K562 (cell line): ENCODE measurements around the gene SLAIN2. TPM values are rescaled to one million over a fixed set of nuclear protein-coding genes. Genes with fewer than 3 reads are reported as not detected.

Source experiments
- ATAC-seq: fragments of 200-7000 bp; cut with Tn5 transposase; 3 replicates; pipeline ENCODE4 v1.9.1; 2020; ENCODE audit warnings: moderate library complexity
- BruUV-seq: library from RNA; stranded (reverse); fragments of 400-500 nt; replicated peaks from 2 replicates; lab custom pipeline; 2021; lab: Mats Ljungman, UMichigan
- CTCF ChIA-PET: fragments of 300-600 bp; formaldehyde crosslinking; extraction: SDS; loops from one replicate; lab custom pipeline; 2021; ENCODE audit warnings: low intra/inter-chr PET ratio; lab: Yijun Ruan, JAX
- POLR2A ChIA-PET: fragments of 300-600, 350-650 bp; sonication (Branson Sonifier 250); formaldehyde crosslinking; extraction: SDS; loops from one replicate; lab custom pipeline; 2021; ENCODE audit warnings: antibody characterized with exemption, inconsistent platforms; lab: Yijun Ruan, JAX
- DNase-seq, 4 experiments: peaks; one replicate each; pipeline versions ENCODE4 v3.0.0 to v3.0.0-alpha.2; 2011 to 2018; ENCODE audit warnings: low spot score in 3 of 4, mixed read lengths in 3 of 4; ENCODE audit errors: extremely low read depth in 1 of 4
- FAIRE-seq: peaks from 2 replicates; lab custom pipeline; 2011; peaks lifted over from hg19 to GRCh38; lab: Jason Lieb, UNC
- H2AFZ ChIP-seq: 2 replicates; pipeline ENCODE4 v1.6.0; 2011; ENCODE audit warnings: low read depth, low read length, control low read depth, inconsistent platforms
- H3K27ac ChIP-seq: fragments of 200-600 bp; 3 replicates; pipeline ENCODE4 v1.8.0; 2011; ENCODE audit warnings: low read depth, mild to moderate bottlenecking, control low read depth, inconsistent platforms, low read length, moderate library complexity, mixed read lengths; ENCODE audit errors: extremely low read depth
- H3K27me3 ChIP-seq, 2 experiments: fragments of 300-600 bp in 1 of 2; 2 replicates in 1 of 2; 3 replicates in 1 of 2; pipeline versions ENCODE4 v1.6.0 to v1.8.0; 2011; ENCODE audit warnings: inconsistent platforms in 2 of 2, low read length in 2 of 2, mild to moderate bottlenecking in 1 of 2, mixed read lengths in 1 of 2, moderate library complexity in 1 of 2; ENCODE audit not compliant: control insufficient read depth in 2 of 2, insufficient read depth in 2 of 2
- H3K36me3 ChIP-seq: fragments of 300-600 bp; 3 replicates; pipeline ENCODE4 v1.8.0; 2011; ENCODE audit warnings: mild to moderate bottlenecking, low read length, inconsistent platforms; ENCODE audit not compliant: control insufficient read depth, insufficient read depth
- H3K4me1 ChIP-seq, 2 experiments: fragments of 200-600 bp in 1 of 2; replicated peaks in 1 of 2; 2 replicates in 1 of 2; 3 replicates in 1 of 2; pipeline versions ENCODE4 v1.5.1 to v1.8.0; 2011; ENCODE audit warnings: inconsistent platforms in 2 of 2, low read length in 2 of 2, mild to moderate bottlenecking in 1 of 2, mixed read lengths in 1 of 2, moderate library complexity in 1 of 2; ENCODE audit not compliant: control insufficient read depth in 2 of 2, insufficient read depth in 2 of 2
- H3K4me2 ChIP-seq: 2 replicates; pipeline ENCODE4 v1.6.1; 2011; ENCODE audit warnings: low read length, control low read depth, inconsistent platforms, mixed read lengths; ENCODE audit not compliant: insufficient read depth
- H3K4me3 ChIP-seq: fragments of 200-600 bp; sonication (generic), shearing (Covaris generic); 2 replicates; pipeline ENCODE4 v1.5.1; 2016; ENCODE audit warnings: control low read depth, inconsistent platforms
- H3K79me2 ChIP-seq: fragments of 200-600 bp; 3 replicates; pipeline ENCODE4 v1.8.0; 2011; ENCODE audit warnings: low read length, inconsistent platforms; ENCODE audit not compliant: control insufficient read depth, insufficient read depth
- H3K9ac ChIP-seq, 2 experiments: 2 replicates each; pipeline versions ENCODE4 v1.6.0 to v1.6.1; 2011; ENCODE audit warnings: low read depth in 2 of 2, low read length in 2 of 2, control low read depth in 1 of 2, inconsistent platforms in 1 of 2, mild to moderate bottlenecking in 1 of 2, mixed read lengths in 1 of 2; ENCODE audit not compliant: insufficient read depth in 1 of 2
- H3K9me1 ChIP-seq: one replicate; pipeline ENCODE4 v1.6.0; 2011; ENCODE audit warnings: inconsistent platforms, mild to moderate bottlenecking, low read length, moderate library complexity; ENCODE audit not compliant: control insufficient read depth, insufficient read depth
- H3K9me3 ChIP-seq: replicated peaks from 2 replicates; pipeline ENCODE4 v1.5.1; 2011; ENCODE audit warnings: low read depth, low read length, inconsistent platforms; ENCODE audit not compliant: control insufficient read depth, insufficient read depth
- H4K20me1 ChIP-seq: replicated peaks from 2 replicates; pipeline ENCODE4 v1.6.1; 2011; ENCODE audit warnings: low read length, inconsistent platforms, mixed read lengths; ENCODE audit not compliant: control insufficient read depth, insufficient read depth
- ARNT ChIP-seq, 2 experiments: fragments of 450-650 bp; IDR thresholded peaks; 2 replicates each; pipeline ENCODE4 v1.6.1; 2016; ENCODE audit warnings: mild to moderate bottlenecking in 1 of 2
- CCNT2 ChIP-seq: IDR thresholded peaks from 2 replicates; pipeline ENCODE4 v1.6.1; 2011; ENCODE audit warnings: borderline replicate concordance, low read depth, mild to moderate bottlenecking, moderate library complexity, mixed read lengths, low read length; ENCODE audit not compliant: insufficient read length; ENCODE audit errors: extremely low read depth
- ETV5 ChIP-seq: sonication (generic); formaldehyde crosslinking; IDR thresholded peaks from 2 replicates; pipeline ENCODE4 v1.4.0; 2020; ENCODE audit warnings: low read depth, mild to moderate bottlenecking, missing genetic modification reagents
- ETV6 ChIP-seq, 3 experiments: fragments of 150-350 bp in 1 of 3; sonication (generic) in 1 of 3; formaldehyde crosslinking in 1 of 3; IDR thresholded peaks; 2 replicates each; pipeline versions ENCODE4 v1.6.1 to v1.8.0; 2014 to 2022; ENCODE audit warnings: borderline replicate concordance in 2 of 3, low read depth in 2 of 3, antibody characterized with exemption in 1 of 3, low read length in 1 of 3, mild to moderate bottlenecking in 1 of 3, missing genetic modification reagents in 1 of 3
- FUS ChIP-seq: fragments of 200-400 bp; formaldehyde crosslinking; optimal IDR thresholded peaks from 2 replicates; pipeline ENCODE3; 2017; ENCODE audit warnings: low read depth, low read length
- GTF2A2 ChIP-seq: IDR thresholded peaks from 2 replicates; pipeline ENCODE4 v1.6.1; 2016; ENCODE audit warnings: mild to moderate bottlenecking, missing genetic modification characterization, missing compliant biosample characterization
- HNRNPLL ChIP-seq: fragments of 200-400 bp; formaldehyde crosslinking; IDR thresholded peaks from 2 replicates; pipeline ENCODE4 v1.6.1; 2017; ENCODE audit warnings: low read length, low read depth, mild to moderate bottlenecking; ENCODE audit not compliant: poor library complexity, severe bottlenecking
- NR1H2 ChIP-seq: sonication (generic); formaldehyde crosslinking; IDR thresholded peaks from 2 replicates; pipeline ENCODE4 v1.4.0; 2020; ENCODE audit warnings: mild to moderate bottlenecking, missing genetic modification reagents
- POLR3G ChIP-seq: IDR thresholded peaks from 2 replicates; pipeline ENCODE4 v1.6.1; 2011; ENCODE audit not compliant: insufficient read length, insufficient replicate concordance; ENCODE audit errors: extremely low read depth
- RBM22 ChIP-seq: fragments of 200-400 bp; formaldehyde crosslinking; IDR thresholded peaks from 2 replicates; pipeline ENCODE4 v1.6.1; 2018; ENCODE audit warnings: low read length, low read depth; ENCODE audit not compliant: poor library complexity, severe bottlenecking
- SMAD1 ChIP-seq: fragments of 150-350 bp; IDR thresholded peaks from 2 replicates; pipeline ENCODE4 v1.6.1; 2014; ENCODE audit warnings: low read length, low read depth; ENCODE audit not compliant: partially characterized antibody
- ZBTB11 ChIP-seq, 3 experiments: fragments of 200-800 bp in 1 of 3; fragments of 250-450 bp in 1 of 3; fragments of 450-650 bp in 1 of 3; sonication (Bioruptor Pico) in 1 of 3; sonication (Bioruptor generic) in 1 of 3; formaldehyde crosslinking in 1 of 3; IDR thresholded peaks; 2 replicates each; pipeline versions ENCODE4 v1.6.1 to v1.8.0; 2016 to 2022; ENCODE audit warnings: mild to moderate bottlenecking in 2 of 3, missing genetic modification characterization in 2 of 3, missing compliant biosample characterization in 1 of 3, moderate library complexity in 1 of 3
- ZBTB34 ChIP-seq: fragments of 250-450 bp; sonication (Bioruptor Pico); IDR thresholded peaks from 2 replicates; pipeline ENCODE4 v1.8.0; 2021; ENCODE audit warnings: mild to moderate bottlenecking, moderate library complexity
- ZFP1 ChIP-seq: fragments of 450-650 bp; formaldehyde crosslinking; IDR thresholded peaks from 2 replicates; pipeline ENCODE4 v1.4.0; 2020; ENCODE audit warnings: mild to moderate bottlenecking, mixed read lengths
- ZNF717 ChIP-seq: fragments of 250-450 bp; sonication (Bioruptor Pico); IDR thresholded peaks from 2 replicates; pipeline ENCODE4 v1.5.0; 2021
- ZNF785 ChIP-seq: fragments of 250-450 bp; sonication (Bioruptor Pico); IDR thresholded peaks from 2 replicates; pipeline ENCODE4 v1.4.0; 2020; ENCODE audit warnings: mild to moderate bottlenecking
- WGBS: fragments of 100-300 bp; shearing (Covaris generic); methylation state at CpG from one replicate; pipeline ENCODE4 v1.1.6; 2016; ENCODE audit warnings: low coverage, mixed read lengths; ENCODE audit not compliant: insufficient coverage; ENCODE audit errors: missing lambda C conversion rate; 5-methylcytosine and 5-hydroxymethylcytosine counted together
- in situ Hi-C: fragments of 300-500 bp; cut with MboI; formaldehyde crosslinking; loops from 4 replicates; pipeline ENCODE4 v1.15.0; 2018; ENCODE audit warnings: inconsistent platforms, mixed read lengths
- intact Hi-C: fragments of 100-400 bp; cut with micrococcal nuclease; formaldehyde crosslinking; loops from 2 replicates; pipeline ENCODE4 v1.14.2; 2022
- polyA plus RNA-seq, 8 experiments: library from polyadenylated mRNA; depleted of rRNA in 4 of 8; stranded (reverse) in 5 of 8; unstranded in 3 of 8; fragments of >200 nt; fragmentation: Nextera tagmentation in 2 of 8; fragmentation: Illumina TruSeq in 1 of 8; extraction: Ambion mirVana in 2 of 8; extraction: Trizol in 1 of 8; gene quantifications; 2 replicates each; pipeline versions ENCODE4 v1.2.1 to v1.2.3, GENCODE V29; 2011 to 2014; ENCODE audit warnings: inconsistent platforms in 1 of 8, missing spikeins in 1 of 8
- total RNA-seq, 7 experiments: library from RNA; depleted of rRNA in 6 of 7; stranded (reverse); fragments of >200 nt in 6 of 7; fragmentation: Illumina TruSeq in 2 of 7; extraction: Trizol in 2 of 7; gene quantifications; 2 replicates each; pipeline versions ENCODE4 v1.2.1 to v1.2.3, GENCODE V29; 2011 to 2021; ENCODE audit warnings: low replicate concordance in 1 of 7

SLAIN2 gene
- total and polyA plus RNA-seq, 9 of the 15 experiments (the other 6 are each of a cell fraction or from before 2014, with no cell fraction given) = 3.5 to 116 (median 35.0) TPM

GRCh38 chr4:48340276-48340964, 909 bp upstream of the SLAIN2 start:
- FAIRE-seq = peak; percentile 35
- TF ChIP-seq ETV6 (IDR thresholded peaks at IDR 0.05; ENCODE audit: borderline replicate concordance in 1 of 2, low read depth in 2 of 2, low read length in 1 of 2) (peak in 1 of 2 experiments; percentile 23; a peak in 1 of 4 replicates), ETV6 (CRISPR knock-in tag; IDR thresholded peaks at IDR 0.05; ENCODE audit: borderline replicate concordance) (no peak), HNRNPLL (no peak), ZNF717 (CRISPR knock-in tag) (no peak), ETV5 (CRISPR knock-in tag) (peak; percentile 76; the same call in 1 of the 2 replicates), ZBTB34 (CRISPR knock-in tag) (no peak), NR1H2 (no peak), ZFP1 (CRISPR knock-in tag) (no peak), ZBTB11 (CRISPR knock-in tag; IDR thresholded peaks at IDR 0.05) (no peak), POLR3G (no peak), ZNF785 (no peak), ARNT (IDR thresholded peaks at IDR 0.05) (peak in 1 of 2 experiments; percentile 70; a peak in 1 of 4 replicates), RBM22 (no peak), GTF2A2 (tag) (no peak), FUS (no peak), SMAD1 (no peak), CCNT2 (no peak)

More at GRCh38 chr4:48340276-48340964, 909 bp upstream of the SLAIN2 start:
- WGBS = 1% methylated on average over 14 of the region's 14 CpGs
- CTCF ChIA-PET = no interaction called here
- no peaks in the 10 kb centered on the region for H3K27me3 ChIP-seq
- peaks cover 14% of the 10 kb centered on the region; the same call in 1 of the 2 replicates for H4K20me1 ChIP-seq
- H3K9ac ChIP-seq = peak overlapping the region; percentile 89 to 94; a peak in 3 of 4 replicates
- POLR2A ChIA-PET = interaction anchor here (0.6 to 2.8 kb wide), 5 partner anchors 11 to 426 kb away, joined by 3 to 16 read pairs (median 4); partner anchors contain the start of gene NFXL1
- peak overlapping the region; percentile 98 for H3K27ac ChIP-seq
- H3K36me3 ChIP-seq = no peaks in the 10 kb centered on the region
- in situ Hi-C loops (no loop called here), intact Hi-C loops (no loop called here)
- peaks cover 41% of the 10 kb centered on the region for H3K79me2 ChIP-seq
- DNase-seq (peak; percentile 37 to 69 (median 46)), ATAC-seq (peak; percentile 27)
- H3K4me2 ChIP-seq = peak overlapping the region; percentile 88
- H2AFZ ChIP-seq = peak overlapping the region; percentile 94
- H3K4me3 ChIP-seq = peak overlapping the region; percentile 88
- no peaks in the 10 kb centered on the region for H3K9me3 ChIP-seq
- no peaks in the 10 kb centered on the region for H3K9me1 ChIP-seq
- H3K4me1 ChIP-seq = peaks cover 12 to 41% of the 10 kb centered on the region in 2 experiments; a peak in 4 of 5 replicates
- BruUV-seq = TSS peak; percentile 84
